Measurements from ENCODE around the gene COA6.

- TF ChIP-seq, protein P1, sequence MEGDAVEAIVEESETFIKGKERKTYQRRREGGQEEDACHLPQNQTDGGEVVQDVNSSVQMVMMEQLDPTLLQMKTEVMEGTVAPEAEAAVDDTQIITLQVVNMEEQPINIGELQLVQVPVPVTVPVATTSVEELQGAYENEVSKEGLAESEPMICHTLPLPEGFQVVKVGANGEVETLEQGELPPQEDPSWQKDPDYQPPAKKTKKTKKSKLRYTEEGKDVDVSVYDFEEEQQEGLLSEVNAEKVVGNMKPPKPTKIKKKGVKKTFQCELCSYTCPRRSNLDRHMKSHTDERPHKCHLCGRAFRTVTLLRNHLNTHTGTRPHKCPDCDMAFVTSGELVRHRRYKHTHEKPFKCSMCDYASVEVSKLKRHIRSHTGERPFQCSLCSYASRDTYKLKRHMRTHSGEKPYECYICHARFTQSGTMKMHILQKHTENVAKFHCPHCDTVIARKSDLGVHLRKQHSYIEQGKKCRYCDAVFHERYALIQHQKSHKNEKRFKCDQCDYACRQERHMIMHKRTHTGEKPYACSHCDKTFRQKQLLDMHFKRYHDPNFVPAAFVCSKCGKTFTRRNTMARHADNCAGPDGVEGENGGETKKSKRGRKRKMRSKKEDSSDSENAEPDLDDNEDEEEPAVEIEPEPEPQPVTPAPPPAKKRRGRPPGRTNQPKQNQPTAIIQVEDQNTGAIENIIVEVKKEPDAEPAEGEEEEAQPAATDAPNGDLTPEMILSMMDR (IDR thresholded peaks at IDR 0.05 in 2 of 3, conservative IDR thresholded peaks at IDR 0.05 in 1 of 3; ENCODE audit: borderline replicate concordance in 1 of 3, insufficient read depth in 1 of 3, low read depth in 2 of 3, low read length in 2 of 3) = no peak
- TF ChIP-seq REST (IDR thresholded peaks at IDR 0.05; ENCODE audit: low read depth) (no peak), POLR2A (IDR thresholded peaks at IDR 0.05; ENCODE audit: borderline replicate concordance, extremely low read depth, insufficient read depth, insufficient read length) (no peak), ATF3 (IDR thresholded peaks at IDR 0.05) (no peak), EZH2 (IDR thresholded peaks at IDR 0.05) (no peak), POLR2AphosphoS5 (IDR thresholded peaks at IDR 0.05; ENCODE audit: low read depth, low read length) (no peak), YY1 (IDR thresholded peaks at IDR 0.05; ENCODE audit: extremely low read depth, insufficient replicate concordance, low read depth, low read length) (no peak), JUND (IDR thresholded peaks at IDR 0.05) (no peak), ELF1 (IDR thresholded peaks at IDR 0.05; ENCODE audit: borderline replicate concordance, low read depth) (no peak), CBX3 (IDR thresholded peaks at IDR 0.05; ENCODE audit: low read depth) (no peak), SRF (IDR thresholded peaks at IDR 0.05; ENCODE audit: low read depth) (no peak), ZFX (IDR thresholded peaks at IDR 0.05) (no peak), ZBTB33 (IDR thresholded peaks at IDR 0.05; ENCODE audit: extremely low read depth, insufficient replicate concordance, low read length) (no peak), RAD21 (IDR thresholded peaks at IDR 0.05; ENCODE audit: low read depth) (no peak)
Observed at GRCh38 chr1:234357831-234358230, 15.4 kb upstream of the COA6 start.
